Panc1 (cell line): ENCODE data around the gene BTG2.
"Not testable (repeated sequence)": the region's sequence is repeated elsewhere in the genome, so short reads cannot be mapped to it uniquely, and the experiment has no call there.

ENCODE experiments used
- CTCF ChIP-seq: fragments of 450-650 bp; IDR thresholded peaks from 2 replicates; pipeline ENCODE4 v1.5.1; 2017; ENCODE audit warnings: mild to moderate bottlenecking
- POLR2AphosphoS5 ChIP-seq: IDR thresholded peaks from 2 replicates; pipeline ENCODE4 v1.6.1; 2012; ENCODE audit warnings: mild to moderate bottlenecking, low read depth, low read length, moderate library complexity
- SIN3A ChIP-seq: IDR thresholded peaks from 2 replicates; pipeline ENCODE4 v1.6.1; 2012; ENCODE audit warnings: low read depth, mild to moderate bottlenecking, low read length, moderate library complexity, borderline replicate concordance; ENCODE audit not compliant: insufficient read depth

GRCh38 chr1:203256636-203257035 is 48.7 kb upstream of the BTG2 start:
- TF ChIP-seq CTCF, POLR2AphosphoS5, SIN3A: not testable (repeated sequence)
